H54 (cell line): Measurements from ENCODE around the gene TIMP2.

ENCODE experiments used
- DNase-seq: peaks from one replicate; pipeline ENCODE4 v3.0.0; 2011; ENCODE audit warnings: low spot score, mixed read lengths; ENCODE audit not compliant: insufficient read length
- FAIRE-seq: peaks from 3 replicates; lab custom pipeline; 2011; peaks lifted over from hg19 to GRCh38; lab: Jason Lieb, UNC
- POLR2A ChIP-seq: IDR thresholded peaks from 2 replicates; pipeline ENCODE4 v1.6.1; 2011; ENCODE audit warnings: low read depth, mild to moderate bottlenecking, low read length

TIMP2 gene

GRCh38 chr17:78933025-78933958 lies 8.1 kb upstream of the TIMP2 start:
- peak; percentile 43; the same call in 1 of the 2 replicates for TF ChIP-seq POLR2A
- FAIRE-seq (no peak), DNase-seq (peak; percentile 96)

DNA sequence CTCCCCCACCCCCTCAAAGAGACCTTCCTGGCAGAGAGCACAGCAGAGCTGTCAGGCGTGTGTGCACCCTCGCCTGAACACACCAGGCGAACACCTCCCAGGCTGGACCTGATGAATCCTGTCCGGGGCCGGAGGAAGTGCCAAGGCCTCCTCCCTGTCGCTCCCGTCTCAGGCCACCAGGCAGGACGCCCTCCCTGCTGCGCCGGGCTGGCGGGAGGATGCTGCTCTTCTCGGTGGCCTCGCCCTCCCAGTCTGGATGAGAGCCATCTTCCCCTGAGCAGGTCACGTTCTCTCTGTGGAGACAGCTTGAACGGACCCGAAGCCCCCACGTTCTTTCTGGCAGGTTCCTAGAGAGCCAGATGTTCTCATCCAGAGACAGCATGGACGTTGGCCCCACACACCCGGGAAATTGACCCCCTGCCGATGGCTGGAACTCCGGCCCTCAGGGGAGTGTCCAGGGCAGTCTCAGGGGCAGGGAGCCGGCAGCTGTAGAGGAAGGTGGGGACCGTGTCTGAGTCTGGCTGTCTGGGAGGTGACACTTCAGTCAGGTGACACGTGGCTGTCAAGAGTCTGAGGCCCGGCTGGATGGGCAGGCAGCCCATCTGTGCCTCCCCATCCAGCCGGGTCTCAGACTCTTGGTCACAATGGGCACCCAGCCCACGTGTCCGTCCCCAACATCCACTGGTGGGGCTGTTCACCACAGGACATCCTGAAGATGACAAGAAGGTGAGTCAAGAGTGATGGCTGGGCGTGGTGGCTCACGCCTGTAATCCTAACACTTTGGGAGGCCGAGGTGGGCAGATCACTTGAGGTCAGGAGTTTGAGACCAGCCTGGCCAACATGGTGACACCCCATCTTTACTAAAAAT lies 5.0 kb upstream of the TIMP2 start:
- no peak for TF ChIP-seq POLR2A
- FAIRE-seq (no peak), DNase-seq (no peak)

DNA sequence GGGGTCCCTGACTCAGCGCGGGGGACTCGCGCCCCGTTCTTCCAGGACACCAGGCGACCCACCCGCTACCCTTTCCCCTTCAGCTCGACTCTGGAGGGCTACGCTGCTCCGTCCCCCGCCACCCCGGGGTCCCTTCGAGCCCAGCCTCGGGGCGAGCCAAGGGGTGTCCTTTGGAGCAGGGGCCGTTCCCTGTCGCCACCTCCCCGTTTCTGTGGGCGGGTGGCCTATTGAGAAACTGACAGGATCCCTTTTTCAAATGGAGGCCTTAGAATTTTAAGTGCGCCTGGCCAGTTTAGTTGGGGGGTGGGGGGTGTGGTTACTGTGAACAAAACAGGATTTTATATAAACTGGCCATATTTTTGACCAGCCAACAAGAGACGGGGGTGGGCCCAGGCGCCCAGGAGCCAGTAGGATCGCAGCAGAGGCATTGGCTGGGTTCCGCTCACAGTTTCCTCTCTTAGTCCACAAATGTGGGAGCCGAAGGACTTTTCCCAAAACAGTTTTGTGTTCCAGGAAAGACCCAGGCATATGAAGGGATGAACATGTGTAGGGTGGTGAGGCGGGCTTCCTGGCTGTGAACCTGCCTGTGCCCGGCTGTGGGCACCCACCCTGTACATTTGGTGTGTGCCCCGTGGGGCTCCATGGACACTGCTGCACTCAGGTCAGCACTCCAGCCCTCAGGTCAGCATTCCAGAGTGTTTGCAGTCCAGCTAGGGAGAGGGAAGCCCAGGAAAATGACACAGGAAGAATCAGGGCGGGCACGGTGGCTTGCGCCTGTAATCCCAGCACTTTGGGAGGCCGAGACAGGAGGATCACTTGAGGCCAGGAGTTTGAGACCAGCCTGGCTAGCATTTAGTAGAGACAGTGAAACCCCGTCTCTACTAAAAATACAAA lies 722 bp upstream of the TIMP2 start:
- no peak for TF ChIP-seq POLR2A
- FAIRE-seq (no peak), DNase-seq (peak; percentile 72)

GRCh38 chr17:78924481-78925151 lies 571 bp downstream of the TIMP2 start:
- DNase-seq (no peak), FAIRE-seq (no peak)
- no peak for TF ChIP-seq POLR2A

- no peak for FAIRE-seq
- no peak for TF ChIP-seq POLR2A
- peak; percentile 70 for DNase-seq
Measured at GRCh38 chr17:78923660-78924453, 1.3 kb downstream of the TIMP2 start.

- no peak for TF ChIP-seq POLR2A
- no peak for FAIRE-seq
- no peak for DNase-seq
Measured at GRCh38 chr17:78922816-78923498, 2.2 kb downstream of the TIMP2 start.

- FAIRE-seq, result no peak
- no peak for DNase-seq
- no peak for TF ChIP-seq POLR2A
Measured at GRCh38 chr17:78921437-78921971, 3.7 kb downstream of the TIMP2 start.

GRCh38 chr17:78920528-78920927 lies 4.7 kb downstream of the TIMP2 start:
- FAIRE-seq, result no peak
- DNase-seq, result no peak
- no peak for TF ChIP-seq POLR2A

- FAIRE-seq, result no peak
- DNase-seq, result no peak
- no peak for TF ChIP-seq POLR2A
Measured at GRCh38 chr17:78919861-78920450, 5.2 kb downstream of the TIMP2 start.

DNA sequence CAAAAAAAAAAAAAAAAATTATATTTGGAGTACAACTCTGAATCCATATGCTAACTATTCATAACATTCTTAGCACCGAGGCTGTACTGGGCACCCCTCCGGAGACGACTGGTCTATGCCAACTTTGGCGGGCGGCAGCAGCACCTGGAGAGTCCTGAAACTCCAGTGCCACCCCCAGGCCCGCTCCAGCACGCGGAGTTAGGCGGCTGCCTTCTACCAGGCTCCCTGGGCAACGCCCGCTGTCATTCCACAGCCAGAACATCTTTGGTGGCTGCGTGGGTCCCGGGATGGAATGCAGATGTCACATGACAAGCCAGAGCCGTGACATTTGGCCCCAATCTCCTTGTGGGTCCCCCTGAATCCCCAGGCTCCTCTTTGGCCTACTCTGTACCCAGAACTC lies 6.2 kb downstream of the TIMP2 start:
- TF ChIP-seq POLR2A, result no peak
- FAIRE-seq, result no peak
- DNase-seq, result no peak
